ENCODE results near the gene ETNK2. TPM values are rescaled to one million over a fixed set of nuclear protein-coding genes. Genes with fewer than 3 reads are reported as not detected.

ETNK2 gene
- total and polyA plus RNA-seq, 2 of the 13 experiments (the other 11 are each of a cell fraction or from before 2014, with no cell fraction given): 15.5 to 42.8 TPM

- no peak for TF ChIP-seq PREB (CRISPR knock-in tag; IDR thresholded peaks at IDR 0.05)
- no peak for TF ChIP-seq HMGA1 (CRISPR knock-in tag; conservative IDR thresholded peaks at IDR 0.05)
- TF ChIP-seq CEBPG (CRISPR knock-in tag; IDR thresholded peaks at IDR 0.05): peak; percentile 97
- peak; percentile 97 for TF ChIP-seq GATAD2A (CRISPR knock-in tag; IDR thresholded peaks at IDR 0.05)
- no peak for TF ChIP-seq ZFP36 (IDR thresholded peaks at IDR 0.05; ENCODE audit: borderline replicate concordance, low read depth, low read length, partially characterized antibody)
- no peak for TF ChIP-seq TBX3 (IDR thresholded peaks at IDR 0.05; ENCODE audit: borderline replicate concordance)
- no peak for TF ChIP-seq NCOA1 (CRISPR knock-in tag; IDR thresholded peaks at IDR 0.05)
- no peak for TF ChIP-seq ZNF138 (CRISPR knock-in tag; IDR thresholded peaks at IDR 0.05; ENCODE audit: low read depth)
- TF ChIP-seq ZNF407 (CRISPR knock-in tag; IDR thresholded peaks at IDR 0.05; ENCODE audit: not compliant biosample characterization): no peak
- peak; percentile 54; the same call in 1 of the 2 replicates for TF ChIP-seq ARID3A (IDR thresholded peaks at IDR 0.05; ENCODE audit: low read depth, low read length)
- TF ChIP-seq ZNF224 (CRISPR knock-in tag; IDR thresholded peaks at IDR 0.05): no peak
- TF ChIP-seq FOXA1 (IDR thresholded peaks at IDR 0.05): 0 out of 2 replicates have a peak, but pooled peaks have one; percentile 36
- TF ChIP-seq FOXA1 (CRISPR knock-in tag; IDR thresholded peaks at IDR 0.05): peak; percentile 98
- TF ChIP-seq LRRFIP1 (CRISPR knock-in tag; conservative IDR thresholded peaks at IDR 0.05): no peak
- peak; percentile 65; the same call in 1 of the 2 replicates for TF ChIP-seq ZBTB7A (CRISPR knock-in tag; IDR thresholded peaks at IDR 0.05)
Observed at GRCh38 chr1:204102029-204102611, 49.7 kb downstream of the ETNK2 start (continued).
